ENCODE measurements around the gene MAEA.
"Not testable (repeated sequence)": the region's sequence is repeated elsewhere in the genome, so short reads cannot be mapped to it uniquely, and the experiment has no call there.

Gene MAEA

DNA sequence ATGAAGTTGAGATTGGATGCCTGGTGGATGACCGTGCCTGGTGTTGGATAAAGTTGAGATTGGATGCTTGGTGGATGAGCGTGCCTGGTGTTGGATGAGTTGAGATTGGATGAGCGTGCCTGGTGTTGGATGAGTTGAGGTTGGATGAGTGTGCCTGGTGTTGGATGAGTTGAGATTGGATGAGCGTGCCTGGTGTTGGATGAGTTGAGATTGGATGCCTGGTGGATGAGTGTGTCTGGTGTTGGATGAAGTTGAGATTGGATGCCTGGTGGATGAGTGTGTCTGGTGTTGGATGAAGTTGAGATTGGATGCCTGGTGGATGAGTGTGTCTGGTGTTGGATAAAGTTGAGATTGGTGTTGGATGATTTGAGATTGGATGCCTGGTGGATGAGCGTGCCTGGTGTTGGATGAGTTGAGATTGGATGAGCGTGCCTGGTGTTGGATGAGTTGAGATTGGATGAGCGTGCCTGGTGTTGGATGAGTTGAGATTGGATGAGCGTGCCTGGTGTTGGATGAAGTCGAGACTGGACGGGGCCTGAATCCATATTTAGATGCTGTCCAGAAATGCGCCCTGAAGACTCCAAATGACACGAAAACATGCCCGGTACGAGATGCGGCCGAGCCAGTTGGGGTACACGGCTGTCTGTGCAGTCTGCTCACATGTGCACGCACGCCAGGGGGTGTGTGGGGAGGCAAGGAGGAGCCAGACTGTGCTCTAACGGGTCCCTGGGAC lies 34.9 kb downstream of the MAEA start:
- peak; percentile 92 for DNase-seq

DNA sequence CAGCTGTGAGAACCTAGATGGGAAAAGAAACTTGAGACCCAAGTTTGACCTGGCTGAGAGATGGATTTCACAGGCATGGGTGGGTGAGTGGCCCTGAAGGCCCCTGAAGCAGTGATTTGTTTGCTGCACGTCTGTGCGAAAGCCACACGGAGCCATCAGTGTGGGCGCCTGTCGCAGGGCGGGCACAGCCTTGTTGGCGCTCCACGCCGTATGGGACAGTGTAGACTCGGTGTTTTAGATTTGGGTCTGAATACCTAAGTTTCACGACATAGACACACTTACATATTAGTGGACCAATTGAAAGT lies 35.4 kb downstream of the MAEA start:
- no peak for DNase-seq

GRCh38 chr4:1325681-1326635 lies 36.3 kb downstream of the MAEA start:
- DNase-seq, result no peak

- no peak for DNase-seq
Observed at GRCh38 chr4:1326751-1327525, 37.2 kb downstream of the MAEA start.

GRCh38 chr4:1327526-1328266 lies 38.0 kb downstream of the MAEA start:
- no peak for DNase-seq

DNA sequence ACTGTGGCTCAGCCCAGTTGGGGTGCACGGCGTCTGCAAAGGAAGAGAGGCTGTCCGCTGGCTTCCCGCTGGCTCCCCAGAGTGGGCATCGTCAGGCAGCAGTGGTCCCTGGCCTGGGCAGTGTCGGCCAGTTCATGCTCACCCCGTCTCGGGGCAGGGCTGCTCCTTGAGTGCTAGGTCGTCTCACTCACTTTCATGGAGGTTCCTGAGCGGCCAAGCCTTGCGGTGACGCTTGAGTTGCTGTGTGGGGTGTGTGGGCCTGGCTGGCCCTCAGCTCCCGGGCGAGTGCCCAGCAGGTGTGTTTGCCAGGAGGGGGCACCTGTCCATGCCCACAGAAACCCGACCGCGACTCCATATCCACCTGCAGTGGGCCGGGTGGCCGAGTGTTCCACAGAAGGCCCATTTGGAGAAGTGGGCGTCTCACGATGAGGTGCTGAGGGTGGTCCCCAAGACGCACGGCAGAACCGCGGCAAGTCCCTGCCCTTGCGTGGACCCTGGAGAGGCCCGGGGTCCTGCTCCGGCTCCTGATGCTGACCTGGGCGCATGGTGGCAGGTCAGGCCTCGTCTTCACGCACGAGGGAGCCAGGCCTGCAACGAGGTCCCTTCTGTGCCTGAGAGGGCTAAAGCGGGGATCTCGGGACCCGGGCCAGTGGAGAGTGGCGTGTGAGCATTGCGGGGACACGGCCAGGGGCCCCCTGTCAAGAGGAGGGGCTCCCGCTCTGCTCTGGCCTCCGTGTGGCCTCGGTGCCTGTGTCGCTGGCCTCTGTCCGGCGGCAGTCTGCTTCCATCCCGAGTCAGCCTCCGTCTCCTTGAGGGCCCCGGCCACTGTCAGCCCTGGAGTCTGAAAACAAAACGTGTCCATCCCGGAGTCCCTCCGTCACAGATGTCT lies 38.8 kb downstream of the MAEA start:
- DNase-seq, result no peak

GRCh38 chr4:1329408-1330371 lies 40.0 kb downstream of the MAEA start:
- DNase-seq, result no peak

- no peak for DNase-seq
Observed at GRCh38 chr4:1330761-1331590, 41.3 kb downstream of the MAEA start.

- no peak for DNase-seq
Observed at GRCh38 chr4:1331591-1332353, 42.1 kb downstream of the MAEA start.

DNA sequence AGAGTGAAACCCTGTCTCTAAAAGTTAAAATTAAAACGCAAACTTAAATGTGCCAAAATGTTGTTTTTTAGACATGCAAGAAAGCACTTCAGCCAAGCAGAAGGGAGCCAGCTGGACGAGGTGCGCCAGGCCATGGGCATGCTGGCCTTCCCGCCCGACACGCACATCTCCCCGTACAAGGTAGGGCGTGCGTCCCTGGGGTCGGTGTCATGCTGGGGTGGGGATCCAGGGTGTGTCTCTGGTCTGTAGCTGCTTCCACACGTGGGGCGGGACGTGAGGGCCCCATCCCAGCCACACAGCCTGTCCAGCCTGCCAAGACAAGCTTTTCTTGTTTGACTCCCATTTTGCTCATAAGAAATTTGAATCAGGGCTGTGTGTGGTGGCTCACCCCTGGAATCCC lies 43.0 kb downstream of the MAEA start:
- no peak for DNase-seq

DNA sequence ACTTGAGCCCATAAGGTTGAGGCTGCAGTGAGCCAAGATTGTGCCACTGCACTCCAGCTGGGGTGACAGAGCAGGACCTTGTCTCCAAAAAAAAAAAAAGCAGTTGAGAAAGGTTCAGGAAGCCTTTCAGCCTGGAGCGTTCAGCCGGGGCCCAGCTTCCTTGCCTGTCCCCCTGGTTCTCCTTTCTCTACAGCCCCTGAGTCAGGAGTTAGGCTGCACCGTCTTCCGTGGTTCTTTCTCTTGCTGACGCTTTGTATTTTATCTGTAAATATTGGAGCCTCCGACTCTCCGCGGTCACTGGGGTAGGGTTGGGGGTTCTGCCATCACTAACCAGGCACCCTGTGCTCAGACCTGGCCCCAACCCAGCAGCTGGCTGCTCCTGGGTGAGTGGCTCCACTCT lies 43.6 kb downstream of the MAEA start:
- DNase-seq, result no peak

GRCh38 chr4:1333851-1334578 lies 44.3 kb downstream of the MAEA start:
- not testable (repeated sequence) for DNase-seq

DNA sequence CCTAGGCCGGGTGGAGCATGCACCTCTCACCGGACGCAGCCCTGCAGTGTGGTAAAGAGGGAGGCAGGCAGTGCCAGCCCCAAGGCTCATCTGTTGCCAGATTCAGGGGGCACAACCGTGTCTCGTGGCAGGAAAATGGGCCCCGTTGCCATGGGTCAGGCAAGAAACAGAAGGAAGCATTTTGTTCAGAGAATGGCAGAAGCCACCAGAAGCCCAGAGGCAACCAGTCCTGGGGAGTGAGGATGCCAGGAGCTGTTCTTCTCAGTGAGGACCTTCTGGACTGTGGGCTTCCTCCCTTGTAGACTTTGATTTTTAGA lies 44.8 kb downstream of the MAEA start:
- no peak for DNase-seq

- not testable (repeated sequence) for DNase-seq
Observed at GRCh38 chr4:1335193-1335883, 45.6 kb downstream of the MAEA start.

- no peak for DNase-seq
Observed at GRCh38 chr4:1336088-1336491, 46.4 kb downstream of the MAEA start.

- DNase-seq, result peak; percentile 29
Observed at GRCh38 chr4:1337376-1337831, 47.7 kb downstream of the MAEA start.

Measured in T1000 (cell line).